CD4-positive, alpha-beta memory T cell (primary cell): ENCODE results near the gene TMEM235. TPM values are rescaled to one million over a fixed set of nuclear protein-coding genes. Genes with fewer than 3 reads are reported as not detected.
"Not testable (repeated sequence)": the region's sequence is repeated elsewhere in the genome, so short reads cannot be mapped to it uniquely, and the experiment has no call there.

Experiments
- CTCF ChIA-PET: fragments of 350-600 bp; sonication (Branson Sonifier 250); formaldehyde crosslinking; loops from one replicate; lab custom pipeline; 2021; ENCODE audit warnings: inconsistent platforms; ENCODE audit not compliant: partially characterized antibody; lab: Charles Lee
- POLR2A ChIA-PET: fragments of 350-600 bp; sonication (Branson Sonifier 250); formaldehyde crosslinking; loops from one replicate; lab custom pipeline; 2021; ENCODE audit not compliant: partially characterized antibody; lab: Charles Lee
- DNase-seq, 5 donors: peaks; one replicate each; pipeline versions ENCODE4 v3.0.0 to v3.0.0-alpha.2; 2020 to 2022; ENCODE audit warnings: mixed read lengths in 1 of 5
- H3K27ac ChIP-seq: one replicate; pipeline ENCODE4 v1.7.0; 2013; ENCODE audit warnings: low read depth, low read length
- H3K27me3 ChIP-seq: 2 replicates; pipeline ENCODE4 v1.7.0; 2013; ENCODE audit warnings: mild to moderate bottlenecking, low read length, moderate library complexity; ENCODE audit not compliant: insufficient read depth
- H3K36me3 ChIP-seq: 2 replicates; pipeline ENCODE4 v1.7.0; 2013; ENCODE audit warnings: mild to moderate bottlenecking, low read length, moderate library complexity; ENCODE audit not compliant: insufficient read depth
- H3K4me1 ChIP-seq: 2 replicates; pipeline ENCODE4 v1.7.0; 2013; ENCODE audit warnings: mild to moderate bottlenecking, low read length, moderate library complexity; ENCODE audit not compliant: insufficient read depth
- H3K4me3 ChIP-seq, 2 donors: one replicate each; pipeline ENCODE4 v1.7.0; 2013; ENCODE audit warnings: low read length in 2 of 2, mild to moderate bottlenecking in 1 of 2
- H3K9me3 ChIP-seq, 2 donors: one replicate each; pipeline ENCODE4 v1.7.0; 2013; ENCODE audit warnings: low read length in 2 of 2, control low read depth in 1 of 2; ENCODE audit not compliant: control insufficient read depth in 1 of 2
- H3K27ac Mint-ChIP-seq, 7 donors: one replicate each; pipeline ENCODE4 v1.8.0; 2020 to 2021; ENCODE audit warnings: mixed read lengths in 7 of 7, mild to moderate bottlenecking in 6 of 7, inconsistent platforms in 3 of 7, moderate library complexity in 3 of 7
- H3K27me3 Mint-ChIP-seq, 2 donors: one replicate each; pipeline ENCODE4 v1.8.0; 2020 to 2021; ENCODE audit warnings: mixed read lengths in 2 of 2
- H3K36me3 Mint-ChIP-seq, 2 donors: one replicate each; pipeline ENCODE4 v1.8.0; 2020 to 2021; ENCODE audit warnings: mixed read lengths in 2 of 2, inconsistent platforms in 1 of 2, mild to moderate bottlenecking in 1 of 2
- H3K4me1 Mint-ChIP-seq, 4 donors: one replicate each; pipeline ENCODE4 v1.8.0; 2020 to 2021; ENCODE audit warnings: mixed read lengths in 4 of 4, mild to moderate bottlenecking in 1 of 4
- H3K4me3 Mint-ChIP-seq, 8 donors: one replicate each; pipeline ENCODE4 v1.8.0; 2020 to 2021; ENCODE audit warnings: mixed read lengths in 8 of 8, mild to moderate bottlenecking in 7 of 8, moderate library complexity in 6 of 8, inconsistent platforms in 3 of 8
- H3K9me3 Mint-ChIP-seq, 8 donors: one replicate each; pipeline ENCODE4 v1.8.0; 2020 to 2021; ENCODE audit warnings: mixed read lengths in 8 of 8, mild to moderate bottlenecking in 5 of 8, inconsistent platforms in 3 of 8, moderate library complexity in 1 of 8
- intact Hi-C: fragments of 100-400 bp; cut with micrococcal nuclease; formaldehyde crosslinking; loops from one replicate; pipeline ENCODE4 v1.15.1; 2023
- polyA plus RNA-seq, 2 donors: library from polyadenylated mRNA; unstranded; fragments of 300-500 nt; fragmentation: Illumina TruSeq; gene quantifications; one replicate each; pipeline ENCODE4 v1.2.3, GENCODE V29; 2021
- total RNA-seq, 2 experiments: library from RNA; stranded (reverse); gene quantifications; one replicate each; pipeline ENCODE4 v1.2.3, GENCODE V29; 2021

TMEM235 gene
- total and polyA plus RNA-seq, 4 experiments from 2014 or later: not detected

DNA sequence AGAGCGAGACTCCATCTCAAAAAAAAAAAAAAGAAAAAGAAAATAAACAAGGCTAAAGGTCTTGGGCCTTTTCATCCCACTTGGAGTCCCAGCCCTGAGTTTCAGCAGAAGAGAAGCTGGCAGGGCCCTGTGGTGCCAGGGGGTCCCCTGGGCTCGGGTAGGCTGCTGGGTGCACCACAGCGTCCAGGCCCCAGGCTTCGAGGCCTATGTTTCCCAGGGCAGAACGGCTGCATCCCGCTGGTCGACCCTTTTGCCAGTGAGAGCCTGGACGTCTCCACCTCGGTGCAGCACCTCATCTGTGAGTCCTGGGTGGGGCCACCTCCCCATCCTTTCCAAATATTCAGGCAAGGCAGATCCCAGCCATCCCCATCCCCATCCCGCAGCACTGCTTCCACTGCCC, 2.2 kb downstream of the TMEM235 start:
- Histone ChIP-seq H3K27ac (no peak overlapping the region), H3K9me3 (no peaks in the 10 kb centered on the region), H3K36me3 (no peaks in the 10 kb centered on the region), H3K4me1 (peaks cover 3% of the 10 kb centered on the region), H3K4me3 (no peak overlapping the region), H3K27me3 (peaks cover 12% of the 10 kb centered on the region)
- Mint-ChIP-seq H3K4me3 (no peak overlapping the region), H3K4me1 (peaks cover 0 to 7% (median 2%) of the 10 kb centered on the region in 4 donors), H3K36me3 (no peaks in the 10 kb centered on the region), H3K27ac (no peak overlapping the region), H3K27me3 (peaks cover 8 to 15% of the 10 kb centered on the region in 2 donors), H3K9me3 (no peaks in the 10 kb centered on the region)
- intact Hi-C loops: no loop called here
- no peak for DNase-seq
- ChIA-PET CTCF (no interaction called here), POLR2A (no interaction called here)

DNA sequence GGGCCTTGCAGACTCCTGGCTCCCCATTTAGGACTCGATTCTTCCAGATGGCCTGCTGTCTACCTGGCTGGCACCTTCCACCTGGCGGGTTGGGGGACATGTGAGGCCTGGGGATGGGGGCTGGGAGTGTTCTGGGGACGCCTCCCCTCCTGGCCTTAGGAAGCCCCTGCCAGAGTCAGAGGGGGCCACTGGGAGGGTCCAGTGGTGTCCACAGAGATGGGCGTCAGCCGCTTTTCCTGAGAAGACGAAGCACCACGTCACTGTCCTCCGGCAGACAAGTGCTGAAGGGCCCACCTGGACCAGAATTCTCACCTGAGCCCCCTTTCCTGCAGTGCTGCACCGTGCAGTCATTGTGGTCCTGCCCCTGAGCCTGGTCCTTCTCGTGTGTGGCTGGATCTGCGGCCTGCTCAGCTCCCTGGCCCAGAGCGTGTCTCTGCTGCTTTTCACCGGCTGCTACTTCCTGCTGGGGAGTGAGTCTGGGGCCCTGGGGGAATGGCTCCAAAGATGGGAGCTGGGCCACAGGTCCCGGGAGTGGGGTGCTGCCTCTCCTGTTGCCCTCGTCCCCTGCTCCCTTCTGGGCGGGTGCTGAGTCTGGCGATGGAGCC, 2.9 kb downstream of the TMEM235 start:
- Mint-ChIP-seq H3K36me3 (no peaks in the 10 kb centered on the region), H3K4me1 (peaks cover 0 to 7% (median 2%) of the 10 kb centered on the region in 4 donors), H3K27ac (no peak overlapping the region), H3K4me3 (peak overlapping the region in 1 of 8 donors; percentile 17), H3K27me3 (peaks cover 8 to 15% of the 10 kb centered on the region in 2 donors), H3K9me3 (no peaks in the 10 kb centered on the region)
- H3K36me3 ChIP-seq: no peaks in the 10 kb centered on the region
- H3K4me3 ChIP-seq: no peak overlapping the region
- no peaks in the 10 kb centered on the region for H3K9me3 ChIP-seq
- POLR2A ChIA-PET: no interaction called here
- CTCF ChIA-PET: interaction anchor here (0.6 kb wide), 1 partner anchor 225 kb away, joined by 3 read pairs; no protein-coding TSS in a partner anchor
- H3K27me3 ChIP-seq: peaks cover 12% of the 10 kb centered on the region
- intact Hi-C loops: no loop called here
- no peak overlapping the region for H3K27ac ChIP-seq
- H3K4me1 ChIP-seq: peaks cover 3% of the 10 kb centered on the region
- no peak for DNase-seq

DNA sequence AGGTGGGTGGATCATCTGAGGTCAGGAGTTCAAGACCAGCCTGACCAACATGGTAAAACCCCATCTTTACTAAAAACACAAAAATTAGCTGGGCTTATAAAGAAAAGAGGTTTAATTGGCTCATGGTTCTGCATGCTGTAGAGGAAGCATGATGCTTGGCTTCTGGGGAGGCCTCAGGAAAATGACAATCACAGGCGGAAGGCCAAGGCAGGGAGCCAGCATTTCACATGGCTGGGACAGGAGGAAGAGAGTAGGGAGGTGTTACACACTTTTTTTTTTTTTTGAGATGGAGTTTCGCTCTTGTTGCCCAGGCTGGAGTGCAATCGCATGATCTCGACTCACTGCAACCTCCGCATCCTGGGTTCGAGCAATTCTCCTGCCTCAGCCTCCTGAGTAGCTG, 3.6 kb downstream of the TMEM235 start:
- H3K27ac Mint-ChIP-seq, H3K9me3 Mint-ChIP-seq, H3K36me3 Mint-ChIP-seq, H3K27ac ChIP-seq, H3K4me3 ChIP-seq, POLR2A ChIA-PET, H3K36me3 ChIP-seq, DNase-seq, intact Hi-C loops, H3K9me3 ChIP-seq, H3K4me3 Mint-ChIP-seq, H3K4me1 ChIP-seq, H3K4me1 Mint-ChIP-seq, CTCF ChIA-PET: not testable (repeated sequence)
- peaks cover 12% of the 10 kb centered on the region for H3K27me3 ChIP-seq
- peaks cover 8 to 15% of the 10 kb centered on the region in 2 donors for H3K27me3 Mint-ChIP-seq

DNA sequence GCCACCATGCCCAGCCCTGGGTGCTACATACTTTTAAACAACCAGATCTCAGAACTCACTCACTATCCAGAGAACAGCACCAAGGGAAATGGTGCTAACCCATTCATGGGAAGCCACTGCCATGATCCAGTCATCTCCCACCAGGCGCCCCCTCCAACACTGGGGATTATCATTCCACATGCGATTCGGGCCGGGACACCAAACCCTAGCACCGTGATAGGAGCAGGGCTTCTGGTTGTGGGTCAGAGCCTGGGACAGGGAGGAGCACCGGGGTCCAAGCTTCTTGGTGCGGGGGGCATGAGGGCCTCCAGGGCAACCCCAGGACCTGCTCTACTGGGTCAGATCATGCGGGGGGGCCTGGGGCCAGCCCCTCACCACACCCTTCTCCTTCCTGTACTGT, 4.5 kb downstream of the TMEM235 start:
- no peak for DNase-seq
- Mint-ChIP-seq H3K36me3 (no peaks in the 10 kb centered on the region), H3K4me1 (peaks cover 0 to 7% (median 2%) of the 10 kb centered on the region in 4 donors), H3K27me3 (peaks cover 8 to 11% of the 10 kb centered on the region in 2 donors), H3K27ac (no peak overlapping the region), H3K4me3 (no peak overlapping the region), H3K9me3 (no peaks in the 10 kb centered on the region)
- Histone ChIP-seq H3K27me3 (peaks cover 11% of the 10 kb centered on the region), H3K4me3 (no peak overlapping the region), H3K27ac (no peak overlapping the region), H3K4me1 (peaks cover 3% of the 10 kb centered on the region), H3K36me3 (no peaks in the 10 kb centered on the region), H3K9me3 (no peaks in the 10 kb centered on the region)
- intact Hi-C loops: no loop called here
- POLR2A ChIA-PET: no interaction called here
- CTCF ChIA-PET: no interaction called here

DNA sequence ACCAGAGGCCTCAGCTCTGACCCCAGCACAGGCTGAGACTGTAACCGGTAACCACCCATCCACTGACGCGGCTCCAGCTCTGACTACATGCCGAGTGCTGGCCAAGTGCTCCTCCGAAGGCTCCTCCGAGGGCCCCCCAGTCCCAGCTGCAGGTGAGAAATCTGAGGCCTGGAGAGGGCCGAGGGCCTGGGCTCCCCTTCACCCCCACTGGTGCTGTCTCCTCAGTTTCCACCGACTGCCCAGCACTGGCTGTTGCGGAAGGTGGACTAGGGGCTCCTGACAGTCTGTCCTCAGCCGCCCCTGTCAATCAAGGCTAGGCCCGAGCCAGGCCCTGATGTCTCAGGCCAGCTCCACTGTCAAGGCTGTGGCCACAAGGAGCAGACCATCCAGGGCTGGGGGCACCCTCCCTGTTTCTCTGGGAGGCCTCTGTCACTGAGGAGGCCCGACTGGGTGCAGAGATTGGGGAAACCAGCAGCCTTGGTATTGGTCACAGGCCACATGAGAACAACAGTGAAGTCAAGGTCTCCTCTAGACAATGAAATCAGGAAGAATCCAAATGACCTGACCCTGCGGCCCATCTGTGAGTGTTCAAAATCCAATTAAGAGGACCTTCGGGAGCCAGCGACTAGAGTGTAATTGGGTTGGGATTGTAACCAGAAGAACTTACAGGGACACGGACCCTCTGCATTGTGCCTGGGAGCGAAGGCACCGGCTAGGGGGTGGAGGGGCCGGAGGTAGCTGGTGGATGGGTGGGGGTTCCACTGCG, 5.1 kb downstream of the TMEM235 start:
- no peak for DNase-seq
- H3K36me3 ChIP-seq: no peaks in the 10 kb centered on the region
- POLR2A ChIA-PET: interaction anchor here (1.1 kb wide), 1 partner anchor 14 kb away, joined by 3 read pairs; no protein-coding TSS in a partner anchor
- no peaks in the 10 kb centered on the region for H3K9me3 Mint-ChIP-seq
- intact Hi-C loops: no loop called here
- H3K36me3 Mint-ChIP-seq: no peaks in the 10 kb centered on the region
- H3K4me3 Mint-ChIP-seq: no peak overlapping the region
- no peak overlapping the region for H3K27ac ChIP-seq
- H3K4me1 ChIP-seq: peaks cover 3% of the 10 kb centered on the region
- H3K9me3 ChIP-seq: no peaks in the 10 kb centered on the region
- H3K4me3 ChIP-seq: no peak overlapping the region
- no peak overlapping the region for H3K27ac Mint-ChIP-seq
- H3K27me3 Mint-ChIP-seq: peaks cover 8% of the 10 kb centered on the region in 2 donors
- peaks cover 0 to 7% (median 2%) of the 10 kb centered on the region in 4 donors for H3K4me1 Mint-ChIP-seq
- CTCF ChIA-PET: interaction anchor here (1.2 kb wide), 1 partner anchor 13 kb away, joined by 3 read pairs; no protein-coding TSS in a partner anchor
- H3K27me3 ChIP-seq: peaks cover 9% of the 10 kb centered on the region

DNA sequence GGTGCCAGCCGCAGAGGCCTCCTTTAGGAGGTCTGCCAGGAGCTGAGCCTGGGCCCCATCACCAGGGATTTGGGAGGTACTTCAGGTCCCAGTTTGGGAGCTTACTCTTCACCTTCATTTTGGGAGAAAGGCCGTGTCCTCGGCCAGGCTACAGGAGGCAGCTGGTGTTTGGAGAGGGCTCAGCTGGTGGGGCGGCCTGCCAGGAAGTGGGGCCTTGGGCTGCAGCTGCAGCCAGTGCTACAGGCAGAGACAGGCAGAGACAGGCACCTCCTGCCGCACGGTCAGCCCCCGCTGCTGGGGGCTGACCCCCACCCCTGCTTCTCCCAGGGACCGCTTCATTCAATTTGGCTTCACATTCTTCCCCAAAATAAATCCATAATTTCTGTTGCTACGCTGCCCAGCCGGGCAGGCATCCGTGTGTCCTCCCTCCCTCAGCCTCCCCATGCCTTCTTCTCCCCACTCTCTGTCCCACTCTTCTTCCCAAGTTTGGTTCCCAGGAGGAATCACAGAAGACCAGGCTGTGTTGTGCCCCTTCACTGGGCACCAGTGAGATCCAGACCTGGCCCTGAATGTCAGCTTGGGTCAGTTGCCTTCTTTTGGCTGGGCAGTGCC, 6.1 kb downstream of the TMEM235 start:
- H3K9me3 Mint-ChIP-seq: no peaks in the 10 kb centered on the region
- Histone ChIP-seq H3K4me3 (no peak overlapping the region), H3K27me3 (peaks cover 5% of the 10 kb centered on the region), H3K9me3 (no peaks in the 10 kb centered on the region), H3K4me1 (peaks cover 3% of the 10 kb centered on the region), H3K36me3 (no peaks in the 10 kb centered on the region), H3K27ac (no peak overlapping the region)
- H3K27me3 Mint-ChIP-seq: peaks cover 5% of the 10 kb centered on the region in 2 donors
- H3K36me3 Mint-ChIP-seq: no peaks in the 10 kb centered on the region
- POLR2A ChIA-PET: interaction anchor here (1.1 kb wide), 1 partner anchor 13 kb away, joined by 3 read pairs; no protein-coding TSS in a partner anchor
- CTCF ChIA-PET: interaction anchor here (1.2 kb wide), 1 partner anchor 12 kb away, joined by 3 read pairs; no protein-coding TSS in a partner anchor
- intact Hi-C loops: no loop called here
- H3K4me3 Mint-ChIP-seq: no peak overlapping the region
- H3K27ac Mint-ChIP-seq: no peak overlapping the region
- DNase-seq: no peak
- H3K4me1 Mint-ChIP-seq: peaks cover 0 to 4% (median 2%) of the 10 kb centered on the region in 4 donors
